OCI-LY3 (cell line): ENCODE data around the gene KLHL33.
A peak's percentile ranks its signal among the peaks of the same experiment; 100 is the strongest.
"Not testable (repeated sequence)": the region's sequence is repeated elsewhere in the genome, so short reads cannot be mapped to it uniquely, and the experiment has no call there.

Experiments
- H2AFZ ChIP-seq: fragments of 200-600, 300-600 bp; shearing (Covaris generic); 2 replicates; pipeline ENCODE4 v1.6.0; 2014; ENCODE audit warnings: antibody characterized with exemption, low read depth, low read length
- H3K27ac ChIP-seq: fragments of 200-600, 300-600 bp; sonication (generic); 2 replicates; pipeline ENCODE4 v1.5.1; 2014; ENCODE audit warnings: mild to moderate bottlenecking, low read length, moderate library complexity, mixed read lengths
- H3K27me3 ChIP-seq: fragments of 200-600, 300-600 bp; sonication (generic); 2 replicates; pipeline ENCODE4 v1.6.1; 2014; ENCODE audit warnings: low read depth, low read length, mixed read lengths
- H3K36me3 ChIP-seq: fragments of 200-600, 300-600 bp; sonication (generic); replicated peaks from 2 replicates; pipeline ENCODE3; 2014; ENCODE audit warnings: low read depth, low read length, mixed read lengths
- H3K4me1 ChIP-seq: fragments of 300-600, 200-600 bp; sonication (generic); 2 replicates; pipeline ENCODE4 v1.6.1; 2014; ENCODE audit warnings: low read length, mixed read lengths
- H3K4me2 ChIP-seq: fragments of 200-600, 300-600 bp; sonication (generic); 2 replicates; pipeline ENCODE4 v1.6.1; 2014; ENCODE audit warnings: low read length, mixed read lengths
- H3K4me3 ChIP-seq: fragments of 300-600, 200-600 bp; sonication (generic); 2 replicates; pipeline ENCODE4 v1.5.1; 2014; ENCODE audit warnings: antibody characterized with exemption, mild to moderate bottlenecking, low read length, moderate library complexity
- H3K79me2 ChIP-seq: fragments of 300-600, 200-600 bp; shearing (Covaris generic); 2 replicates; pipeline ENCODE4 v1.6.1; 2014; ENCODE audit warnings: mild to moderate bottlenecking, low read length, mixed read lengths
- H3K9ac ChIP-seq: fragments of 300-600, 200-600 bp; shearing (Covaris generic); 2 replicates; pipeline ENCODE4 v1.6.0; 2014; ENCODE audit warnings: mild to moderate bottlenecking, low read length, moderate library complexity
- H3K9me3 ChIP-seq: fragments of 200-600, 300-600 bp; shearing (Covaris generic); 2 replicates; pipeline ENCODE4 v1.6.1; 2014; ENCODE audit warnings: low read length, mixed read lengths; ENCODE audit not compliant: insufficient read depth
- H4K20me1 ChIP-seq: fragments of 200-600, 300-600 bp; sonication (generic); 2 replicates; pipeline ENCODE4 v1.6.1; 2016; ENCODE audit warnings: low read length, mixed read lengths; ENCODE audit not compliant: insufficient read depth
- EZH2phosphoT487 ChIP-seq: fragments of 200-600 bp; shearing (Covaris generic); IDR thresholded peaks from 2 replicates; pipeline ENCODE4 v1.6.1; 2018; ENCODE audit warnings: antibody characterized with exemption, mixed run types, low read depth
- TF ChIP-seq, protein P1 (sequence below): fragments of 200-600, 300-600 bp; sonication (generic); IDR thresholded peaks from 2 replicates; pipeline ENCODE4 v1.5.1; 2014; ENCODE audit warnings: antibody characterized with exemption, low read length, low read depth

Gene KLHL33

GRCh38 chr14:20446889-20447288 lies 10.9 kb upstream of the KLHL33 start:
- H3K9me3 ChIP-seq: no peaks in the 10 kb centered on the region
- no peaks in the 10 kb centered on the region for H4K20me1 ChIP-seq
- no peak overlapping the region for H3K9ac ChIP-seq
- H3K4me3 ChIP-seq: no peak overlapping the region
- no peak overlapping the region for H3K27ac ChIP-seq
- H3K4me2 ChIP-seq: no peak overlapping the region
- no peak for TF ChIP-seq EZH2phosphoT487
- TF ChIP-seq, protein P1, sequence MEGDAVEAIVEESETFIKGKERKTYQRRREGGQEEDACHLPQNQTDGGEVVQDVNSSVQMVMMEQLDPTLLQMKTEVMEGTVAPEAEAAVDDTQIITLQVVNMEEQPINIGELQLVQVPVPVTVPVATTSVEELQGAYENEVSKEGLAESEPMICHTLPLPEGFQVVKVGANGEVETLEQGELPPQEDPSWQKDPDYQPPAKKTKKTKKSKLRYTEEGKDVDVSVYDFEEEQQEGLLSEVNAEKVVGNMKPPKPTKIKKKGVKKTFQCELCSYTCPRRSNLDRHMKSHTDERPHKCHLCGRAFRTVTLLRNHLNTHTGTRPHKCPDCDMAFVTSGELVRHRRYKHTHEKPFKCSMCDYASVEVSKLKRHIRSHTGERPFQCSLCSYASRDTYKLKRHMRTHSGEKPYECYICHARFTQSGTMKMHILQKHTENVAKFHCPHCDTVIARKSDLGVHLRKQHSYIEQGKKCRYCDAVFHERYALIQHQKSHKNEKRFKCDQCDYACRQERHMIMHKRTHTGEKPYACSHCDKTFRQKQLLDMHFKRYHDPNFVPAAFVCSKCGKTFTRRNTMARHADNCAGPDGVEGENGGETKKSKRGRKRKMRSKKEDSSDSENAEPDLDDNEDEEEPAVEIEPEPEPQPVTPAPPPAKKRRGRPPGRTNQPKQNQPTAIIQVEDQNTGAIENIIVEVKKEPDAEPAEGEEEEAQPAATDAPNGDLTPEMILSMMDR: no peak
- no peaks in the 10 kb centered on the region for H3K79me2 ChIP-seq
- no peak overlapping the region for H2AFZ ChIP-seq
- peaks cover 80% of the 10 kb centered on the region for H3K36me3 ChIP-seq
- no peaks in the 10 kb centered on the region for H3K4me1 ChIP-seq
- no peaks in the 10 kb centered on the region for H3K27me3 ChIP-seq

- H3K27ac ChIP-seq, H2AFZ ChIP-seq: not testable (repeated sequence)
Observed at GRCh38 chr14:20443650-20444049, 7.7 kb upstream of the KLHL33 start.

GRCh38 chr14:20441461-20441860 lies 5.5 kb upstream of the KLHL33 start:
- Histone ChIP-seq H3K4me3 (no peak overlapping the region), H2AFZ (no peak overlapping the region), H3K4me1 (peaks cover 39% of the 10 kb centered on the region), H3K36me3 (peaks cover 41% of the 10 kb centered on the region), H3K9ac (no peak overlapping the region), H3K9me3 (no peaks in the 10 kb centered on the region), H3K79me2 (no peaks in the 10 kb centered on the region), H3K4me2 (no peak overlapping the region), H3K27ac (no peak overlapping the region), H4K20me1 (no peaks in the 10 kb centered on the region), H3K27me3 (no peaks in the 10 kb centered on the region)
- TF ChIP-seq, protein P1: no peak
- TF ChIP-seq EZH2phosphoT487: no peak

More at GRCh38 chr14:20443650-20444049, 7.7 kb upstream of the KLHL33 start:
- H3K9ac ChIP-seq, H3K27me3 ChIP-seq, H4K20me1 ChIP-seq, H3K79me2 ChIP-seq, H3K4me2 ChIP-seq, H3K9me3 ChIP-seq, H3K4me3 ChIP-seq: not testable (repeated sequence)
- peaks cover 20% of the 10 kb centered on the region for H3K4me1 ChIP-seq
- H3K36me3 ChIP-seq: peaks cover 57% of the 10 kb centered on the region

- no peak overlapping the region for H3K27ac ChIP-seq
- TF ChIP-seq, protein P1: no peak
- TF ChIP-seq EZH2phosphoT487: no peak
- H3K27me3 ChIP-seq: no peaks in the 10 kb centered on the region
- 0 out of 2 replicates have a peak overlapping the region, but pooled peaks have one; percentile 16 for H3K4me2 ChIP-seq
- peaks cover 39% of the 10 kb centered on the region for H3K4me1 ChIP-seq
- no peaks in the 10 kb centered on the region for H4K20me1 ChIP-seq
- H3K9ac ChIP-seq: no peak overlapping the region
- no peaks in the 10 kb centered on the region for H3K9me3 ChIP-seq
- H3K36me3 ChIP-seq: peaks cover 35% of the 10 kb centered on the region
- H3K4me3 ChIP-seq: no peak overlapping the region
- no peak overlapping the region for H2AFZ ChIP-seq
- H3K79me2 ChIP-seq: no peaks in the 10 kb centered on the region
Observed at GRCh38 chr14:20440882-20441281, 4.9 kb upstream of the KLHL33 start.

DNA sequence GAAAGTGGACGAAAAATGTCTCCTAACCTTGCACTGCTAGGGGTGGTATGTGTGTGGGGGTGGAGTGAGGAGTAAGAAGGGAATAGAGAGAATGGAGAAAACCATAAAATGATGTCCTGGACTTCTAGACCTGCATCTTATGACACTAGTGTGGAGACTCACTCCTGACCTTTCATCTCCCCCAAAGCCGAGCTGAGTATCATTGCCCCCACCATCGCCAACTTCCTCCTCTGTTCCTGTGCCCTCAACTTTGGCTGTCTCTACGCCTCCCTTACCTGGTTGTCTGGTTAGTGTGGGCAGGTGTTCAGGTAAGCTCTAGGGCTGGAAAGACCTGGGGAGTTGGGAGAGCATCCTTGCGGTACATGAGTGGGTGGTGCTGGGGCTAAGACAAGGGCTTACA lies 4.5 kb upstream of the KLHL33 start:
- no peaks in the 10 kb centered on the region for H3K27me3 ChIP-seq
- H2AFZ ChIP-seq: no peak overlapping the region
- H3K36me3 ChIP-seq: peaks cover 31% of the 10 kb centered on the region
- TF ChIP-seq, protein P1: no peak
- TF ChIP-seq EZH2phosphoT487: no peak
- H3K9ac ChIP-seq: no peak overlapping the region
- no peak overlapping the region for H3K27ac ChIP-seq
- H3K4me2 ChIP-seq: no peak overlapping the region
- H3K9me3 ChIP-seq: no peaks in the 10 kb centered on the region
- H3K4me1 ChIP-seq: peaks cover 39% of the 10 kb centered on the region
- no peak overlapping the region for H3K4me3 ChIP-seq
- H3K79me2 ChIP-seq: no peaks in the 10 kb centered on the region
- H4K20me1 ChIP-seq: no peaks in the 10 kb centered on the region
